CD4-positive, alpha-beta T cell treated with Interleukin-21 for 1 hour (primary cell): Measurements from ENCODE around the gene PRM1.
"Not testable (repeated sequence)": the region's sequence is repeated elsewhere in the genome, so short reads cannot be mapped to it uniquely, and the experiment has no call there.

Experiments used
- DNase-seq: peaks from one replicate; pipeline ENCODE4 v3.0.0-alpha.2; 2020

PRM1 gene

GRCh38 chr16:11296706-11297491 is 15.8 kb upstream of the PRM1 start:
- no peak for DNase-seq

- no peak for DNase-seq
Observed at GRCh38 chr16:11296351-11296705, 15.2 kb upstream of the PRM1 start.

- no peak for DNase-seq
Observed at GRCh38 chr16:11295672-11296071, 14.5 kb upstream of the PRM1 start.

GRCh38 chr16:11292076-11292748 is 11.1 kb upstream of the PRM1 start:
- no peak for DNase-seq

- no peak for DNase-seq
Observed at GRCh38 chr16:11291091-11291703, 10.1 kb upstream of the PRM1 start.

GRCh38 chr16:11290102-11290893 is 9.2 kb upstream of the PRM1 start:
- DNase-seq: no peak

GRCh38 chr16:11289696-11290095 is 8.6 kb upstream of the PRM1 start:
- not testable (repeated sequence) for DNase-seq

- DNase-seq: no peak
Observed at GRCh38 chr16:11289202-11289601, 8.1 kb upstream of the PRM1 start.

- DNase-seq: no peak
Observed at GRCh38 chr16:11285842-11286241, 4.7 kb upstream of the PRM1 start.

GRCh38 chr16:11283820-11284248 is 2.7 kb upstream of the PRM1 start:
- no peak for DNase-seq

- DNase-seq: no peak
Observed at GRCh38 chr16:11278681-11279628, 2.2 kb downstream of the PRM1 start.

GRCh38 chr16:11277607-11278337 is 3.4 kb downstream of the PRM1 start:
- DNase-seq: no peak

- no peak for DNase-seq
Observed at GRCh38 chr16:11276896-11277593, 4.1 kb downstream of the PRM1 start.

- DNase-seq: no peak
Observed at GRCh38 chr16:11276143-11276895, 4.8 kb downstream of the PRM1 start, which contains the start of gene PRM2. PRM2 (minus strand) TSS chr16:11276480; CDS start chr16:11276370, 110 bp downstream.

GRCh38 chr16:11274964-11275363 is 6.2 kb downstream of the PRM1 start:
- no peak for DNase-seq

GRCh38 chr16:11273721-11274324 is 7.3 kb downstream of the PRM1 start:
- DNase-seq: no peak

GRCh38 chr16:11272921-11273720 is 8.0 kb downstream of the PRM1 start, which contains the start of gene PRM3:
PRM3 (minus strand) TSS chr16:11273629; CDS start chr16:11273595, 34 bp downstream.
- no peak for DNase-seq

- DNase-seq: no peak
Observed at GRCh38 chr16:11272484-11272883, 8.6 kb downstream of the PRM1 start.
